ENCODE data around the gene ATP8A2.

DNA sequence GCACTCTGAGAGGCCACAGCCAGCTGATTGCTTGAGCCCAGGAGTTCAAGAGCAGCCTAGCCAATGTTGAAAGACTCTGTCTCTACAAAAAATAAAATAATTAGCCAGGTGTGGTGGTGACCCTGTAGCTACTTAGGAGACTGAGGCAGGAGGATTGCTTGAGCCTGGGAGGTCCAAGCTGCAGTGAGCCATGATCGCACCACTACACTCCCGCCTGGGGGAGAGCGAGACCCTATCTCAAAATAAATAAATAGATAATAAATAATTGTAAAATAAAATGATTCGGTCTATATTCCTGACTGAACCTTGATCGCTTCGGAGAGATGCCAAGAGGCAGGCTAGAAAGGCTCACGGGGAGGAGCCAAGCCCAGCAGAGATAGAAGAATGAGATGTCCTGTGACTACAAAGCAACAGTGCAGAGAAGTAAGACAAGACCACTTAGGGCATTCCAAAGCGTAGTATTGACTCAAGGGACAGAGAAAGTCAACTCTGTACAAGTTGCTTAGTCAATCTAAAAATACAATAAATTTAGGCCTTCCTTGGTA, 667.2 kb downstream of the ATP8A2 start:
- TF ChIP-seq POLR2AphosphoS5 (IDR thresholded peaks at IDR 0.05; ENCODE audit: borderline replicate concordance, low read depth, low read length) (no peak), EZH2 (IDR thresholded peaks at IDR 0.05) (no peak), FOXP2 (optimal IDR thresholded peaks at IDR 0.05; ENCODE audit: control extremely low read depth, extremely low read length, insufficient read depth) (no peak)
